ENCODE data around the gene OR2J3. TPM values are rescaled to one million over a fixed set of nuclear protein-coding genes. Genes with fewer than 3 reads are reported as not detected.

OR2J3 gene
- total RNA-seq, 3 donors from 2014 or later (not counting 1 experiment from before 2014, with no cell fraction given): not detected

GRCh38 chr6:29129326-29130012 is 21.6 kb downstream of the OR2J3 start:
- ATAC-seq: no peak
- Mint-ChIP-seq H3K4me3 (no peak overlapping the region), H3K27me3 (ENCODE audit: low read depth in 2 of 2) (peaks cover 13 to 41% of the 10 kb centered on the region in 2 donors), H3K9me3 (no peaks in the 10 kb centered on the region), H3K4me1 (no peaks in the 10 kb centered on the region), H3K27ac (no peak overlapping the region), H3K36me3 (no peaks in the 10 kb centered on the region)
- Histone ChIP-seq H3K27me3 (ENCODE audit: control insufficient read depth, insufficient read depth, low read length) (no peaks in the 10 kb centered on the region), H3K4me3 (ENCODE audit: low read length) (no peak overlapping the region), H3K9me3 (ENCODE audit: control insufficient read depth, insufficient read depth, low read length) (no peaks in the 10 kb centered on the region), H3K4me1 (ENCODE audit: control insufficient read depth, insufficient read depth, low read length) (no peaks in the 10 kb centered on the region), H3K36me3 (ENCODE audit: control insufficient read depth, insufficient read depth, low read length) (no peaks in the 10 kb centered on the region), H3K27ac (ENCODE audit: low read length) (no peak overlapping the region)
- intact Hi-C loops (cut with micrococcal nuclease): no loop called here
- WGBS (ENCODE audit: insufficient coverage): 78% methylated on average over 15 of the region's 15 CpGs
- TF ChIP-seq CTCF (IDR thresholded peaks at IDR 0.05): no peak
- no peak for DNase-seq

GRCh38 chr6:29130644-29131043 is 22.8 kb downstream of the OR2J3 start:
- 90% methylated on average over 4 of the region's 4 CpGs for WGBS (ENCODE audit: insufficient coverage)
- H3K9me3 ChIP-seq (ENCODE audit: control insufficient read depth, insufficient read depth, low read length): no peaks in the 10 kb centered on the region
- ATAC-seq (no peak), DNase-seq (no peak)
- H3K27me3 ChIP-seq (ENCODE audit: control insufficient read depth, insufficient read depth, low read length): no peaks in the 10 kb centered on the region
- H3K36me3 Mint-ChIP-seq: no peaks in the 10 kb centered on the region
- H3K4me3 Mint-ChIP-seq: no peak overlapping the region
- H3K4me3 ChIP-seq (ENCODE audit: low read length): no peak overlapping the region
- no peaks in the 10 kb centered on the region for H3K36me3 ChIP-seq (ENCODE audit: control insufficient read depth, insufficient read depth, low read length)
- no peak for TF ChIP-seq CTCF (IDR thresholded peaks at IDR 0.05)
- H3K27ac Mint-ChIP-seq: no peak overlapping the region
- no peaks in the 10 kb centered on the region for H3K4me1 ChIP-seq (ENCODE audit: control insufficient read depth, insufficient read depth, low read length)
- H3K27ac ChIP-seq (ENCODE audit: low read length): no peak overlapping the region
- no peaks in the 10 kb centered on the region for H3K4me1 Mint-ChIP-seq
- H3K27me3 Mint-ChIP-seq (ENCODE audit: low read depth in 2 of 2): peaks cover 14 to 47% of the 10 kb centered on the region in 2 donors
- no peaks in the 10 kb centered on the region for H3K9me3 Mint-ChIP-seq
- intact Hi-C loops (cut with micrococcal nuclease): no loop called here

DNA sequence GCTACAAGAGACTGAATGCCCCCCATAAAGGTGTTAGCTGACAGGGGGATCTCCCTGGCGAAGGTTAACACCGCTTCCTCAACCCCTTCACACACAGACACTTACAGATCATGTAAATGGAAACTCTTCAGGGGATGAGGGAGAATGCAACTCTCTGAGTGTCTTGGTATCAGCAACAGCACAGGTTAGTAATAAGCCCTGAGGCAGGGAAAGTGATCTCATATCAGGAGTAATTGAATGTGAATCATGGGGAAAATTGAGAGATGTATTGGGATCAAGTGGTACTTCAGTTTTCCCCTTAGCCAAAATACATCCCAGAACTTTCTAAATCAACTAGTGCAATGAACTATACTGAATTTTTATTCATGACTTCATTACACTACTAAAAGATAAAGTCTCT is 23.8 kb downstream of the OR2J3 start:
- H3K27ac ChIP-seq (ENCODE audit: low read length): no peak overlapping the region
- no CpG with 5 or more reads among the region's 2 CpGs for WGBS (ENCODE audit: insufficient coverage)

More for the DNA sequence above, 23.8 kb downstream of the OR2J3 start:
- Mint-ChIP-seq H3K27ac (no peak overlapping the region), H3K36me3 (no peaks in the 10 kb centered on the region), H3K4me1 (no peaks in the 10 kb centered on the region), H3K27me3 (ENCODE audit: low read depth in 2 of 2) (peaks cover 10 to 57% of the 10 kb centered on the region in 2 donors), H3K9me3 (no peaks in the 10 kb centered on the region), H3K4me3 (no peak overlapping the region)
- ATAC-seq (no peak), DNase-seq (no peak)
- intact Hi-C loops (cut with micrococcal nuclease): no loop called here
- no peak overlapping the region for H3K4me3 ChIP-seq (ENCODE audit: low read length)
- no peak for TF ChIP-seq CTCF (IDR thresholded peaks at IDR 0.05)
- H3K27me3 ChIP-seq (ENCODE audit: control insufficient read depth, insufficient read depth, low read length): no peaks in the 10 kb centered on the region
- no peaks in the 10 kb centered on the region for H3K4me1 ChIP-seq (ENCODE audit: control insufficient read depth, insufficient read depth, low read length)
- no peaks in the 10 kb centered on the region for H3K36me3 ChIP-seq (ENCODE audit: control insufficient read depth, insufficient read depth, low read length)
- no peaks in the 10 kb centered on the region for H3K9me3 ChIP-seq (ENCODE audit: control insufficient read depth, insufficient read depth, low read length)

Data from natural killer cell (primary cell).